RPMI8226 (cell line): ENCODE measurements around the gene MXD3.
A peak's percentile ranks its signal among the peaks of the same experiment; 100 is the strongest.
"Not testable (repeated sequence)": the region's sequence is repeated elsewhere in the genome, so short reads cannot be mapped to it uniquely, and the experiment has no call there.

Source experiments
- DNase-seq: peaks from one replicate; pipeline ENCODE4 v3.0.0-alpha.2; 2015

The MXD3 gene, protein sequence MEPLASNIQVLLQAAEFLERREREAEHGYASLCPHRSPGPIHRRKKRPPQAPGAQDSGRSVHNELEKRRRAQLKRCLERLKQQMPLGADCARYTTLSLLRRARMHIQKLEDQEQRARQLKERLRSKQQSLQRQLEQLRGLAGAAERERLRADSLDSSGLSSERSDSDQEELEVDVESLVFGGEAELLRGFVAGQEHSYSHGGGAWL

GRCh38 chr5:177311723-177312648, at the start of gene MXD3:
MXD3 (minus strand) TSS chr5:177311898; CDS start chr5:177311830, 68 bp downstream.
- DNase-seq: peak; percentile 99

- not testable (repeated sequence) for DNase-seq
Observed at GRCh38 chr5:177360740-177361139, 49.0 kb upstream of the MXD3 start.

DNA sequence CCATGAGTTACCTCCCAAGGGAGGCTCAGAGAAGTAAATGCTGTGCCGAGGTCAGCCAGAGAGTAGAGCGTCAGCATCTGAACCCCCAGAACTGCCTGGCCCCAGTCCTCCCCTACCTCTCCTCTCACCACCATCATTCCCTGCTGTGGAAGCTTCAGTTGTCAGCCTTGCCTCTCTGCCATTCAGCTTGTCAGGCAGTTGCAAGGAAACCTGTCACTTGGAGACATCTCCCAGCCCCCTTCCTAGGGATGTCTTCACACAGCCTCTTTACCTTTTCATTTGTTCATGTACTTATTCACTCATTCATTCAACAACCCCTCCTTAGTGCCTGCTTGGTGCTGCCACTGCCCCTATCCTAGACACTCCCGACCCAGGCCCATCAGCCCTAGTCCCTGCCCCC, 48.2 kb upstream of the MXD3 start:
- no peak for DNase-seq

- no peak for DNase-seq
Observed at GRCh38 chr5:177359451-177359851, 47.8 kb upstream of the MXD3 start.

- DNase-seq: no peak
Observed at GRCh38 chr5:177358370-177358819, 46.7 kb upstream of the MXD3 start.

DNA sequence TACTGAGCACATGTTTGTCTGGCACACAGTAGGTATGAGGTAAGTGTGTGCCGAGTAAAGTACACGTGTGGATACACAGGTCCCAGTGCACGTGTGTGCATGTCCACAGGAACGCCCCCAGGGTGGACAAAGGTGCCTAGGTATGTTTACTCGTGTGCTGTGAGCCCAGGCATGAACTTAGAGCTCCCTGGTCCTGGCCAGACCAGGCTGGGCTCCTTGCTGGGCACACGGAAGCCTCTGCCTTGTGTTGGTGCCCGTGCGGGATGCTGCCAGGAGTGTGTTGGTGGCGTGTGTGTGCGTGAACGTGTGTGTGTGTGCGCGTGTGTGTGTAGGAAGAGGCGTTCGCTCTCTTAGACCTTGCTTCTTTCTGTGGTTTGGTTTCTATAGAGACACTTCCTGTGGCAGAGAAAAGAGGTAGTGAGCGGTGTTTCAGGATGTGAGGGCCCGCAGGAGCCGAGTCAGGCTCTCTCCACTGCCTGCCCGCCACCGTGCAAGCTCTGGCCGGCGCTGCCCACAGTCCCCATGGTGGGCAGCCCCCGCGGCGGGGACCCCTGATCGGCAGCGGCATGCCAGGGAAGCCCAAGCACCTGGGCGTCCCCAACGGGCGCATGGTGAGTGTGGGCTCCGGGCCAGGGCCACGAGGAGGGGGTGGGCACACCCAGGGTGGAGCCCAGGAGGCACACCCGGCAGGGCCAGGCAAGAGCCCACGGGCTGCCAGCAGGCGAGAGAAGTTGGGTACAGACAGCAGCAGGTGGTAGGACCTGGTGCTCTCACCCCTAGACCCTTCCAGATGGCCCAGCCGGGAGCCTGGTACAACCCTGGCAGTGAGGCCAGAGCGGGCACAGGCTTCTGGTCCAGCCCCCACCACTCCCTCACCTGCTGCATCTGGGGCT, 46.0 kb upstream of the MXD3 start, which contains the start of gene RGS14:
TSS of gene RGS14 (plus strand) at position 466 of the 893 bp plus-strand sequence. CDS start at position 567, 101 bp downstream.
- DNase-seq: peak; percentile 90

DNA sequence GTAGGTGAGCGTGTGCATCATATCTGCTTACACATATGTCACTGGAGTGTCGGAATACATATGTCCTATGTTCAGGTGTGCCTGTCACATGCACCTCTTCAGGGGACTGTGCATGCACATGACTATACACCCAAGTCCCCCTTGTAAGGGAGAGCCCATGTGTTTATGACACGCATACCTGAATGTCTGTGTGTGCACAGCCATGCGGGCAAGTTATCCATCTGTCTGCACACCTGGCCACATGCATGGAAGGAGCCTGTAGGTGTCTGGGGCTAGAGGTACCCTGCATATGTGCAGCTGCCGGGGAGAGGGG, 45.4 kb upstream of the MXD3 start:
- no peak for DNase-seq

DNA sequence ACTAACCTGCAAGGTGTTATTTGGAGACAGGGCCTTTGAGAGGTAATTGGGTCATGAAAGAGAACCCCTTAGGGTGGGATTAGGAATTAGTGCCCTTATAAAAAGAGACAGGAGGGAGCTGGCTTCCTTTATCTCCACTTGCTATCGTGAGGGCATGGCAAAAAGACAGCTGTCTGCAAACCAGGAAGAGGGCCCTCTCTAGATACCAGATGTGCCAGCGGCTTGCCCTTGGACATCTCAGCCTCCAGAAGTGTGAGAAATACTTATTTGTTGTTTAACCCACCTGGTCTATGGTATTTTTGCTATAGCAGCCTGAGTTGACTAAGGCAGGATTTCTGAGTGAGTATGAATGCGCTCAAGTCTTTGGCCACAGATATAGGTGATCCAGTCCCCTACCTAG, 45.0 kb upstream of the MXD3 start:
- peak; percentile 39 for DNase-seq

GRCh38 chr5:177355868-177356168, 44.1 kb upstream of the MXD3 start:
- no peak for DNase-seq

GRCh38 chr5:177355162-177355867, 43.6 kb upstream of the MXD3 start:
- DNase-seq: no peak

DNA sequence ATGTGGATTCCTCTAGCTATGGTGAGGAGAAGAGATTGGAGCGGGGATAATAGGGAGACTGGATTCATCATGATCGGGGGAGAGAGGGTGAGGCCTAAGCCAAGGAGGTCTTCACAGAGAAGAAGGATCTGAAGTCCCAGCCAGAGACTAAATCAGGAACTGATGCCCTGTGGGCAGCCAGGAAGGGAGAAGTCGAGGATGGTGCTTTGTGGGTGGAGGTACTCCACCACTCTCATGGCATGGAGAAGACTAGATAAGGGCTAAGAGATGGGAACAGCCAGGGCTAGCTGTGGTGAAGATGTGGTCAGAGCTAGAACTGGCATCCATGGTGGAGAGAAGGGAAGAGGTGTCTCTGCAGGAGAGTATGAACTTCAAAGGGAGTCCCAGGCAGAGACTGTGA, 43.0 kb upstream of the MXD3 start:
- no peak for DNase-seq

GRCh38 chr5:177354256-177354655, 42.6 kb upstream of the MXD3 start:
- DNase-seq: no peak

GRCh38 chr5:177353093-177353492, 41.4 kb upstream of the MXD3 start:
- no peak for DNase-seq

DNA sequence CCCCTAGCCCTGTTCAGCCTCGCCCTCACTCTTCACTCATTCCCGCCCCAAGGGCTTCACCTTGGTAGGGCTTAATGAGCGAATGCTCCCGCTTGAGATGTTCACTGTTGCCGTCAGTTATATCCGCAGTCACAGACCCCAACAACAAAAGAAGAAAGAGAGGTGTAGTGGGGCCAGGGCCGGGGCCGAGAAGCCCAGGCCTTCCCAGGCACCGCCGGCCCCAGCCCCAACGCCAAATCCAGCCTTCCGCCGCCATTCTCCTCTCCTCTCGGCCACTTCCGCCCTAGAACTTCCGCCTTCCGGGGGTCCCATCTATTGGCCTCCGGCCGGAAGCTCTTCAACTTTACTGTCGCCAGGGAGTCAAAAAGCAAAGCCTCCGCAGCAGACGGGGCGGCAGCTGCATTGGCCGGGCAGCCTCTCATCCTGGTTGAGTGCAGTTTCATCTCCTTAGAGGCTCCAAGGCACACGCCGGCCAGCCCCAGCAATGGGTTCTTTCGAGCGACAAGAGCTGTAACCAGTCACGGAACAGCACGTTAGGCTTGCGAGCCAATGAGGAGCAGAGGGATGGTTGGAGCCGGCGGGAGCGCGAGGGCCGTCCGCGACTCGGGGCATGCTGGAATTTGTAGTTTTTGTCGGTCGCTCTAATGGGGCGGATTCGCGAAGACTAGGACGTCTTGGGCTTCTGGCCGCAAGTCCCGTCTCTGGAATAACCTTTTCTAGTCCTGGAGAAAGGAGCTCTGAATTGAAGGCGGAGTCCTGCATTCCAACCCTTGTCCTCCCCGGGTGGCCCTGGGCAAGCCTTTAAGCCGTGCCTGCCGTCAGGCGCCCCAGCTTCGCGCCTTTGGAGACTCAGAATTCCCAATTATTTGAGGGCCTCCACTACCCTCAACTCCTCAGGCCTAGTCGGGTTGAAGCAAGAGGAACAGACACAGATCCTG, 40.0 kb upstream of the MXD3 start, which contains the start of gene LMAN2:
TSS of gene LMAN2 (minus strand) at position 277 of the 938 bp plus-strand sequence. CDS start at position 256, 21 bp downstream.
- DNase-seq: peak; percentile 95

DNA sequence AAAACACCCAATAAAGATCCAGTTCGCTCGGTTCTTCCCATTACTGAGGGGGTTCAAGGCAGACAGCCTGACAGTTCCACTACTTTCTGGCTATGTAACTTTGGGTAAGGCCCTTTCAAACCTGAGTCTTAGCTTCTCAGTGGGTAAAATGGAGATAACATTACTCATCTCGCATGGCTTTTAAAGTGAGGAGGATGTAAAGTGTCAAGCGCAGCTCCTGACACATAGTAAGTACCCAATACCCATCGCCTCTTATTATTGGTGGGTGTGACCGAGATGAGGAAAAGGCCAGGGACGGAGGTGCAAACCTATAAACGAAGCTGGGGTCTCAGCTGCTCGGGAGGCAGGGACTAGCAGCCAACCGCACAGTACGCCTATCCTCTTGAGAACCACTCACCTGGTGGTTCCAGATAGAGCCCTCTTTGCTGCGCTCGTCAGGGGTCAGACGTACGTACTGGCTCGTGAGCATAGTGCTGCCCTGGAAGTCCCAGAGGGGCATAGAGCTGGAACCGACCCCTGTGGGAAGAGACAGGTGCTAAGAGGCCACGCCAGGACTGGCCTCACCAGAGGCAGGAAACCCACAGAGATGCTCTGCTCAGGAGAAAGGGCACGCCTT, 39.2 kb upstream of the MXD3 start:
- DNase-seq: no peak

DNA sequence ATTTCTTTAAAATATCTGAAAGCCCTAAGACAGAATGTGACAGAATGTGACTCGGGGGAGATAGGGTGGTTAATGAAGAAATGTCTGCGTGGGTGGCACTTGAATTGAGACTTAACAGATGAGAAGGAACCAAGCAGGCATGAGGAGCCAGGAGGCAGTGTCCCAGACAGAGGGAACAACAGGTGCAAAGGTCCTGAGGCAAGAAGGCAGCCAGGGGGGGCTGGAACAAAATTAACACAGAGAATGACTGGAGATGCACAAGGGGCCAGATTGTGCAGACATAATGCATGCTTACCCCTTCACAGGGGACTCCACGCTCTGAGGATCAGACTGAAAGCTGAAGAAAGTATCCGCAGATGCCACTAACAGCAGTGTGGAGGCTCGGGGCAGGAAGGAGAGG, 38.1 kb upstream of the MXD3 start:
- DNase-seq: no peak

GRCh38 chr5:177349362-177349647, 37.6 kb upstream of the MXD3 start:
- DNase-seq: no peak

- no peak for DNase-seq
Observed at GRCh38 chr5:177347699-177348098, 36.0 kb upstream of the MXD3 start.

GRCh38 chr5:177346820-177347219, 35.1 kb upstream of the MXD3 start:
- no peak for DNase-seq

- no peak for DNase-seq
Observed at GRCh38 chr5:177344891-177345290, 33.2 kb upstream of the MXD3 start.

DNA sequence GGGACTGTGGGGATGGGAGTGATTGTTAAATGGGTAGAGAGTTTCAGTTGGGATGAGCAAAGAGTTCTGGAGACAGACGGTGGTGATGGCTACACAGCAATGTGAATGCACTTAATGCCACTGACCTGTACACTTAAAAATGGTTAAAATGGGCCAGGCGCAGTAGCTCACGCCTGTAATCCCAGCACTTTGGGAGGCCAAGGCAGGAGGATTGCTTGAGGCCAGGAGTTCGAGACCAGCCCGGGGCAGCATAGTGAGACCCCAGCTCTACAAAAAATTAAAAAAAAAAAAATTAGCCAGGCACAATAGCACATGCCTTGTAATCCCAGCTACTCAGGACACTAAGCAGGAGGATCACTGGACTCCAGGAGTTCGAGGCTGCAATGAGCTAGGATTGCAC, 32.1 kb upstream of the MXD3 start:
- no peak for DNase-seq
